GM12891 (cell line): Measurements from ENCODE around the gene ADGRL1.

Experiments used
- POLR2A ChIP-seq: IDR thresholded peaks from 2 replicates; pipeline ENCODE4 v1.6.1; 2011; ENCODE audit warnings: low read depth, low read length, control low read depth
- POLR2AphosphoS5 ChIP-seq: IDR thresholded peaks from 2 replicates; pipeline ENCODE4 v1.6.1; 2011; ENCODE audit warnings: low read depth, low read length, control low read depth
- POU2F2 ChIP-seq: IDR thresholded peaks from 2 replicates; pipeline ENCODE4 v1.6.1; 2011; ENCODE audit warnings: low read depth, mild to moderate bottlenecking, control low read depth, low read length, moderate library complexity
- SPI1 ChIP-seq: IDR thresholded peaks from 2 replicates; pipeline ENCODE4 v1.6.1; 2011; ENCODE audit warnings: low read depth, low read length, control low read depth

DNA sequence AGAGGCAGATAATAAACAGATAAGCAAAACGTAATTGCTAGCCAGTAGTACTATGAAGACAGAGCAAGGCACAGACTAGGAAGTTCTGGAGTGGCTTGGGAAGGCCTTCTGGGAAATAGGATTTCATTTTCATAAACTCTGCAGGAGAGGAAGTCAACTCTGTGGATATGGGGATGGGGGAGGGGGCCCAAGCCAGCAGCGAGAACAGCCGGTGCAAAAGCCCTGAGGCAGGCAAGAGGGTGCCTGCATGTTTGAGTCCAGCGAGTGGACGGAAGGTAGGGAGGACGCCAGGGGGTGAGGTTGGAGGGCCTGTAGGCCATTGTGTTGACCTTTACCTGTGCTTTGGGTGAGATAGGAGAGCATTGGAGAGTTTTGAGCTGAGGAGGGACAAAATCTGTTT lies 60.6 kb downstream of the ADGRL1 start:
- TF ChIP-seq POLR2A (no peak), POU2F2 (no peak), SPI1 (no peak), POLR2AphosphoS5 (no peak)
